HepG2 (cell line): ENCODE measurements around the gene GPR162. TPM values are rescaled to one million over a fixed set of nuclear protein-coding genes. Genes with fewer than 3 reads are reported as not detected.

ENCODE experiments used
- ATAD3A ChIP-seq: sonication (generic); formaldehyde crosslinking; IDR thresholded peaks from 2 replicates; pipeline ENCODE4 v1.4.0; 2020; ENCODE audit warnings: missing genetic modification reagents
- BRCA1 ChIP-seq: sonication (generic); formaldehyde crosslinking; IDR thresholded peaks from 2 replicates; pipeline ENCODE4 v1.4.0; 2020; ENCODE audit warnings: missing genetic modification reagents
- EED ChIP-seq: sonication (generic); formaldehyde crosslinking; IDR thresholded peaks from 2 replicates; pipeline ENCODE4 v1.5.0; 2020; ENCODE audit warnings: mild to moderate bottlenecking, missing genetic modification reagents
- ELF4 ChIP-seq: sonication (generic); formaldehyde crosslinking; IDR thresholded peaks from 2 replicates; pipeline ENCODE4 v1.5.0; 2020; ENCODE audit warnings: missing genetic modification reagents, mild to moderate bottlenecking, moderate library complexity, borderline replicate concordance
- FOXK2 ChIP-seq: fragments of 450-650 bp; IDR thresholded peaks from 2 replicates; pipeline ENCODE4 v1.6.1; 2016
- HCFC1 ChIP-seq: fragments of 150-350 bp; IDR thresholded peaks from 2 replicates; pipeline ENCODE4 v1.6.1; 2014; ENCODE audit warnings: low read depth, low read length
- KAT2B ChIP-seq: fragments of 150-350 bp; IDR thresholded peaks from 2 replicates; pipeline ENCODE4 v1.6.1; 2014; ENCODE audit warnings: low read depth, low read length, borderline replicate concordance
- NR1H2 ChIP-seq: sonication (generic); formaldehyde crosslinking; IDR thresholded peaks from 2 replicates; pipeline ENCODE4 v1.8.1; 2022; ENCODE audit warnings: low read depth, missing genetic modification reagents, borderline replicate concordance
- PLRG1 ChIP-seq: fragments of 450-650 bp; conservative IDR thresholded peaks from 2 replicates; pipeline ENCODE4 v1.6.1; 2016
- PRDM10 ChIP-seq: sonication (generic); formaldehyde crosslinking; IDR thresholded peaks from 2 replicates; pipeline ENCODE4 v1.4.0; 2020; ENCODE audit warnings: low read depth, missing genetic modification reagents
- SALL1 ChIP-seq: sonication (generic); formaldehyde crosslinking; IDR thresholded peaks from 2 replicates; pipeline ENCODE4 v1.8.0; 2022; ENCODE audit warnings: mild to moderate bottlenecking, missing genetic modification reagents
- TBL1XR1 ChIP-seq: fragments of 150-350 bp; IDR thresholded peaks from 2 replicates; pipeline ENCODE4 v1.6.1; 2014; ENCODE audit warnings: borderline replicate concordance, low read length; ENCODE audit not compliant: partially characterized antibody
- TRAFD1 ChIP-seq: sonication (generic); formaldehyde crosslinking; IDR thresholded peaks from 2 replicates; pipeline ENCODE4 v1.5.1; 2020; ENCODE audit warnings: missing genetic modification reagents, mild to moderate bottlenecking, borderline replicate concordance
- ZNF142 ChIP-seq: sonication (generic); formaldehyde crosslinking; IDR thresholded peaks from 2 replicates; pipeline ENCODE4 v1.4.0; 2020; ENCODE audit warnings: missing genetic modification reagents
- ZNF335 ChIP-seq: sonication (generic); formaldehyde crosslinking; IDR thresholded peaks from 2 replicates; pipeline ENCODE4 v1.4.0; 2020; ENCODE audit warnings: missing genetic modification reagents
- ZNF598 ChIP-seq: sonication (generic); formaldehyde crosslinking; IDR thresholded peaks from 2 replicates; pipeline ENCODE4 v1.5.1; 2020; ENCODE audit warnings: mild to moderate bottlenecking, missing genetic modification reagents, borderline replicate concordance
- ZNF660 ChIP-seq: sonication (generic); formaldehyde crosslinking; IDR thresholded peaks from 2 replicates; pipeline ENCODE4 v1.5.1; 2020; ENCODE audit warnings: mild to moderate bottlenecking, low read depth, missing genetic modification reagents, borderline replicate concordance
- ZNF772 ChIP-seq: sonication (generic); formaldehyde crosslinking; IDR thresholded peaks from 2 replicates; pipeline ENCODE4 v1.5.0; 2020; ENCODE audit warnings: mild to moderate bottlenecking, missing genetic modification reagents
- ZNF780A ChIP-seq: sonication (generic); formaldehyde crosslinking; IDR thresholded peaks from 2 replicates; pipeline ENCODE4 v1.8.0; 2022; ENCODE audit warnings: mild to moderate bottlenecking, missing genetic modification reagents, moderate library complexity
- ZNF883 ChIP-seq: sonication (generic); formaldehyde crosslinking; IDR thresholded peaks from 2 replicates; pipeline ENCODE4 v1.5.1; 2020; ENCODE audit warnings: mild to moderate bottlenecking, missing genetic modification reagents; ENCODE audit errors: not compliant biosample characterization
- ZSCAN25 ChIP-seq: sonication (generic); formaldehyde crosslinking; IDR thresholded peaks from 2 replicates; pipeline ENCODE4 v1.8.0; 2022; ENCODE audit warnings: mild to moderate bottlenecking, missing genetic modification reagents
- polyA plus RNA-seq, 8 experiments: library from polyadenylated mRNA; depleted of rRNA in 3 of 8; stranded (reverse) in 7 of 8; unstranded in 1 of 8; fragments of >200 nt; fragmentation: Illumina TruSeq in 4 of 8; extraction: Trizol in 4 of 8; gene quantifications; 2 replicates each; pipeline versions ENCODE4 v1.2.1 to v1.2.3, GENCODE V29; 2011 to 2016; ENCODE audit warnings: low read depth in 4 of 8, missing spikeins in 1 of 8, mixed read lengths in 1 of 8; ENCODE audit not compliant: insufficient read depth in 1 of 8
- total RNA-seq, 5 experiments: library from RNA; depleted of rRNA; stranded (reverse); fragments of >200 nt; fragmentation: Illumina TruSeq; extraction: Trizol; gene quantifications; 2 replicates each; pipeline ENCODE4 v1.2.3, GENCODE V29; 2016; ENCODE audit warnings: low read depth in 1 of 5

GPR162 gene
- total and polyA plus RNA-seq, 2 of the 13 experiments (the other 11 are each of a cell fraction or from before 2014, with no cell fraction given) = 0.08 TPM; not detected in 1

GRCh38 chr12:6850796-6851152 lies 29.2 kb downstream of the GPR162 start (continued):
- TF ChIP-seq HCFC1 = no peak
- TF ChIP-seq ELF4 (CRISPR knock-in tag) = no peak
- TF ChIP-seq PLRG1 = no peak
- no peak for TF ChIP-seq TRAFD1
- TF ChIP-seq ZNF780A = no peak
- TF ChIP-seq ZNF142 (CRISPR knock-in tag) = no peak
- TF ChIP-seq ZNF598 (CRISPR knock-in tag) = 0 out of 2 replicates have a peak, but pooled peaks have one; percentile 11
- TF ChIP-seq KAT2B = no peak
- TF ChIP-seq ZSCAN25 = no peak
- TF ChIP-seq PRDM10 (CRISPR knock-in tag) = no peak
- no peak for TF ChIP-seq BRCA1
- TF ChIP-seq ZNF772 = 0 out of 2 replicates have a peak, but pooled peaks have one; percentile 31
- no peak for TF ChIP-seq ATAD3A (CRISPR knock-in tag)
- no peak for TF ChIP-seq SALL1
- TF ChIP-seq TBL1XR1 = no peak
- no peak for TF ChIP-seq ZNF335 (CRISPR knock-in tag)
- TF ChIP-seq ZNF660 (CRISPR knock-in tag) = no peak
- peak; percentile 18 for TF ChIP-seq ZNF883
- TF ChIP-seq NR1H2 = no peak
- TF ChIP-seq EED (CRISPR knock-in tag) = no peak
- TF ChIP-seq FOXK2 = no peak
